Astrocyte (in vitro differentiated cells and primary cell): Measurements from ENCODE around the gene IL20RB.

Experiments used
- EZH2 ChIP-seq: IDR thresholded peaks from 2 replicates; pipeline ENCODE4 v1.6.1; 2012; ENCODE audit warnings: mild to moderate bottlenecking, low read length, inconsistent platforms; ENCODE audit not compliant: insufficient read depth
- TF ChIP-seq, protein P1 (sequence below): IDR thresholded peaks from 2 replicates; pipeline ENCODE4 v1.5.1; 2011; ENCODE audit warnings: low read depth, mild to moderate bottlenecking, inconsistent platforms, low read length, moderate library complexity; ENCODE audit not compliant: insufficient read depth

DNA sequence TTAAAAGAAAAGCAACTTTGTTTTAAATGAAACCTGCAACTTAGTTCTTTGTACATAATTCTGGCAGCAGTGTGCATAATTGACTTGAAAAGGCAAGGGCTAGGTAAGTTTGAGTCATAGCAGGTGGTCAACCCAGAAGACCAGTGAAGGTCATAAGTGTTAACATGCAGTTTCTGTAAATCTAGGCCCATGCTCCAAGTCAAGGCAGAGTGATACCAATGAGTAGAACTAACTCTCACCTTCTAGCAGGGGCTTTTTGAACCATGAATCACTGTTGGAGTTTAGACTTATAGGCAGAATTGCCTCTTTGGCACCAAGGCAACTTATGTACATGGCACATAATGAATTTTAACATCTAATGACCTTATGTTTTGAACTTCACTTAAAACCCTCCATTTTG is 29.5 kb upstream of the IL20RB start:
- TF ChIP-seq, protein P1, sequence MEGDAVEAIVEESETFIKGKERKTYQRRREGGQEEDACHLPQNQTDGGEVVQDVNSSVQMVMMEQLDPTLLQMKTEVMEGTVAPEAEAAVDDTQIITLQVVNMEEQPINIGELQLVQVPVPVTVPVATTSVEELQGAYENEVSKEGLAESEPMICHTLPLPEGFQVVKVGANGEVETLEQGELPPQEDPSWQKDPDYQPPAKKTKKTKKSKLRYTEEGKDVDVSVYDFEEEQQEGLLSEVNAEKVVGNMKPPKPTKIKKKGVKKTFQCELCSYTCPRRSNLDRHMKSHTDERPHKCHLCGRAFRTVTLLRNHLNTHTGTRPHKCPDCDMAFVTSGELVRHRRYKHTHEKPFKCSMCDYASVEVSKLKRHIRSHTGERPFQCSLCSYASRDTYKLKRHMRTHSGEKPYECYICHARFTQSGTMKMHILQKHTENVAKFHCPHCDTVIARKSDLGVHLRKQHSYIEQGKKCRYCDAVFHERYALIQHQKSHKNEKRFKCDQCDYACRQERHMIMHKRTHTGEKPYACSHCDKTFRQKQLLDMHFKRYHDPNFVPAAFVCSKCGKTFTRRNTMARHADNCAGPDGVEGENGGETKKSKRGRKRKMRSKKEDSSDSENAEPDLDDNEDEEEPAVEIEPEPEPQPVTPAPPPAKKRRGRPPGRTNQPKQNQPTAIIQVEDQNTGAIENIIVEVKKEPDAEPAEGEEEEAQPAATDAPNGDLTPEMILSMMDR: no peak
- TF ChIP-seq EZH2: no peak
